Fibroblast of lung (primary cell): Measurements from ENCODE around the gene GTF3C6. TPM values are rescaled to one million over a fixed set of nuclear protein-coding genes. Genes with fewer than 3 reads are reported as not detected.

ENCODE experiments used
- DNase-seq, 2 donors: peaks; one replicate each; pipeline versions ENCODE4 v3.0.0 to v3.0.0-alpha.2; 2010; ENCODE audit warnings: low read depth in 2 of 2
- H2AFZ ChIP-seq: 2 replicates; pipeline ENCODE4 v1.5.1; 2012; ENCODE audit warnings: low read length, control low read depth, inconsistent platforms
- H3K27ac ChIP-seq: 2 replicates; pipeline ENCODE4 v1.5.1; 2011; ENCODE audit warnings: low read length, control low read depth; ENCODE audit not compliant: insufficient read depth
- H3K27me3 ChIP-seq: 2 replicates; pipeline ENCODE4 v1.5.1; 2011; ENCODE audit warnings: mild to moderate bottlenecking, low read length; ENCODE audit not compliant: control insufficient read depth, insufficient read depth
- H3K36me3 ChIP-seq: 2 replicates; pipeline ENCODE4 v1.5.1; 2011; ENCODE audit warnings: low read length; ENCODE audit not compliant: control insufficient read depth, insufficient read depth
- H3K4me1 ChIP-seq: 2 replicates; pipeline ENCODE4 v1.5.1; 2011; ENCODE audit warnings: low read length; ENCODE audit not compliant: control insufficient read depth, insufficient read depth; ENCODE audit errors: extremely low read depth
- H3K4me2 ChIP-seq: 2 replicates; pipeline ENCODE4 v1.5.1; 2011; ENCODE audit warnings: low read length, control low read depth; ENCODE audit not compliant: insufficient read depth; ENCODE audit errors: extremely low read depth
- H3K4me3 ChIP-seq, 4 experiments: fragments of 200-600 bp in 1 of 4; sonication (generic) in 1 of 4; replicated peaks in 1 of 4; 2 replicates each; pipeline ENCODE4 v1.5.1; 2011 to 2016; ENCODE audit warnings: low read length in 4 of 4, low read depth in 3 of 4, mild to moderate bottlenecking in 3 of 4, control low read depth in 2 of 4, inconsistent platforms in 1 of 4, mixed read lengths in 1 of 4; ENCODE audit not compliant: insufficient read depth in 1 of 4; ENCODE audit errors: control extremely low read depth in 1 of 4
- H3K79me2 ChIP-seq: 2 replicates; pipeline ENCODE4 v1.5.1; 2012; ENCODE audit warnings: mild to moderate bottlenecking, low read length, inconsistent platforms; ENCODE audit not compliant: control insufficient read depth, insufficient read depth
- H3K9ac ChIP-seq: 2 replicates; pipeline ENCODE4 v1.5.1; 2011; ENCODE audit warnings: mild to moderate bottlenecking, low read length, control low read depth; ENCODE audit not compliant: insufficient read depth
- H3K9me3 ChIP-seq: 2 replicates; pipeline ENCODE4 v1.5.1; 2012; ENCODE audit warnings: low read depth, low read length; ENCODE audit not compliant: control insufficient read depth, insufficient read depth
- H4K20me1 ChIP-seq: 2 replicates; pipeline ENCODE4 v1.5.1; 2011; ENCODE audit warnings: low read length; ENCODE audit not compliant: control insufficient read depth, insufficient read depth; ENCODE audit errors: extremely low read depth
- EZH2 ChIP-seq: IDR thresholded peaks from 2 replicates; pipeline ENCODE4 v1.5.1; 2012; ENCODE audit warnings: low read length, control low read depth, mild to moderate bottlenecking; ENCODE audit errors: missing control alignments
- polyA plus RNA-seq, 2 donors: library from polyadenylated mRNA; depleted of rRNA in 1 of 2; stranded (reverse) in 1 of 2; unstranded in 1 of 2; fragments of >200 nt; gene quantifications; 2 replicates each; pipeline ENCODE4 v1.2.1, GENCODE V29; 2011 to 2012; ENCODE audit warnings: missing spikeins in 1 of 2
- total RNA-seq: library from RNA; depleted of rRNA; stranded (reverse); fragments of >200 nt; gene quantifications from 2 replicates; pipeline ENCODE4 v1.2.1, GENCODE V29; 2014
- TF ChIP-seq, protein P1 (sequence below), 2 donors: IDR thresholded peaks in 1 of 2; conservative IDR thresholded peaks in 1 of 2; 1 replicate in 1 of 2; 2 replicates in 1 of 2; pipeline ENCODE4 v1.5.1; 2011 to 2012; ENCODE audit warnings: low read length in 2 of 2, control low read depth in 1 of 2, inconsistent platforms in 1 of 2, low read depth in 1 of 2, mild to moderate bottlenecking in 1 of 2

GTF3C6 gene
- total and polyA plus RNA-seq, 2 donors (not counting 1 experiment from before 2014, with no cell fraction given): 44.3 to 74.4 TPM

DNA sequence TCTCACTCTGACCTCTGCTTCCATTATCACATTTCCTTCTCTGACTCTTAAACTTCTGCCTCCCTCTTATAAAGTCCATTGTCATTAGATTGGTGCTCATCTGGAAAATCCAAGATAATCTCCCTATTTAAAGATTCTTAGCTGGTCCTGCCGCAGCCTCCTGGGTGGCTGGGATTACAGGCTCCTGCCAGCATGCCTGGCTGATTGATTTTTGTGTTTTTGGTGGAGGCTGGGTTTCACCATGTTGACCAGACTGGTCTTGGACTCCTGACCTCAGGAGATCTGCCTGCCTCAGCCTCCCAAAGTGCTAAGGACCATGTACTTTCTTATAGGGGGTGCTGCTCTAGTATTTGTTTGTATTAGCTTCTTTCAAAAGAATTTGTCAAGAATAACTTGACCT lies 18.1 kb downstream of the GTF3C6 start:
- H2AFZ ChIP-seq: no peak overlapping the region
- H4K20me1 ChIP-seq: no peaks in the 10 kb centered on the region
- no peaks in the 10 kb centered on the region for H3K79me2 ChIP-seq
- no peaks in the 10 kb centered on the region for H3K9me3 ChIP-seq
- H3K4me1 ChIP-seq: no peaks in the 10 kb centered on the region
- TF ChIP-seq, protein P1, sequence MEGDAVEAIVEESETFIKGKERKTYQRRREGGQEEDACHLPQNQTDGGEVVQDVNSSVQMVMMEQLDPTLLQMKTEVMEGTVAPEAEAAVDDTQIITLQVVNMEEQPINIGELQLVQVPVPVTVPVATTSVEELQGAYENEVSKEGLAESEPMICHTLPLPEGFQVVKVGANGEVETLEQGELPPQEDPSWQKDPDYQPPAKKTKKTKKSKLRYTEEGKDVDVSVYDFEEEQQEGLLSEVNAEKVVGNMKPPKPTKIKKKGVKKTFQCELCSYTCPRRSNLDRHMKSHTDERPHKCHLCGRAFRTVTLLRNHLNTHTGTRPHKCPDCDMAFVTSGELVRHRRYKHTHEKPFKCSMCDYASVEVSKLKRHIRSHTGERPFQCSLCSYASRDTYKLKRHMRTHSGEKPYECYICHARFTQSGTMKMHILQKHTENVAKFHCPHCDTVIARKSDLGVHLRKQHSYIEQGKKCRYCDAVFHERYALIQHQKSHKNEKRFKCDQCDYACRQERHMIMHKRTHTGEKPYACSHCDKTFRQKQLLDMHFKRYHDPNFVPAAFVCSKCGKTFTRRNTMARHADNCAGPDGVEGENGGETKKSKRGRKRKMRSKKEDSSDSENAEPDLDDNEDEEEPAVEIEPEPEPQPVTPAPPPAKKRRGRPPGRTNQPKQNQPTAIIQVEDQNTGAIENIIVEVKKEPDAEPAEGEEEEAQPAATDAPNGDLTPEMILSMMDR (conservative IDR thresholded peaks at IDR 0.05 in 1 of 2, IDR thresholded peaks at IDR 0.05 in 1 of 2; ENCODE audit: low read depth in 1 of 2, low read length in 2 of 2): no peak
- no peak for TF ChIP-seq EZH2
- H3K4me2 ChIP-seq: no peak overlapping the region
- H3K27ac ChIP-seq: no peak overlapping the region
- no peaks in the 10 kb centered on the region for H3K27me3 ChIP-seq
- no peak overlapping the region for H3K9ac ChIP-seq
- no peak overlapping the region for H3K4me3 ChIP-seq
- DNase-seq: no peak
- H3K36me3 ChIP-seq: no peaks in the 10 kb centered on the region

- Histone ChIP-seq H3K27me3 (no peaks in the 10 kb centered on the region), H3K4me3 (no peak overlapping the region), H3K79me2 (peaks cover 24% of the 10 kb centered on the region), H4K20me1 (no peaks in the 10 kb centered on the region), H3K36me3 (no peaks in the 10 kb centered on the region), H3K4me2 (no peak overlapping the region), H2AFZ (no peak overlapping the region), H3K4me1 (no peaks in the 10 kb centered on the region), H3K9ac (no peak overlapping the region), H3K27ac (no peak overlapping the region), H3K9me3 (no peaks in the 10 kb centered on the region)
- TF ChIP-seq EZH2: no peak
- TF ChIP-seq, protein P1 (conservative IDR thresholded peaks at IDR 0.05 in 1 of 2, IDR thresholded peaks at IDR 0.05 in 1 of 2; ENCODE audit: low read depth in 1 of 2, low read length in 2 of 2): no peak
- DNase-seq: no peak
These were observed 21.1 kb downstream of the GTF3C6 start for GRCh38 chr6:110979565-110980101.

GRCh38 chr6:110980227-110980626 lies 21.7 kb downstream of the GTF3C6 start:
- Histone ChIP-seq H3K27ac (no peak overlapping the region), H3K27me3 (no peaks in the 10 kb centered on the region), H3K9ac (no peak overlapping the region), H3K79me2 (peaks cover 29% of the 10 kb centered on the region), H3K4me3 (no peak overlapping the region), H3K4me2 (no peak overlapping the region), H4K20me1 (no peaks in the 10 kb centered on the region), H3K4me1 (no peaks in the 10 kb centered on the region), H2AFZ (no peak overlapping the region), H3K9me3 (no peaks in the 10 kb centered on the region), H3K36me3 (no peaks in the 10 kb centered on the region)
- no peak for DNase-seq
- TF ChIP-seq, protein P1 (conservative IDR thresholded peaks at IDR 0.05 in 1 of 2, IDR thresholded peaks at IDR 0.05 in 1 of 2; ENCODE audit: low read depth in 1 of 2, low read length in 2 of 2): no peak
- TF ChIP-seq EZH2: no peak
